B cell (primary cell): Measurements from ENCODE around the gene AMIGO1. TPM values are rescaled to one million over a fixed set of nuclear protein-coding genes. Genes with fewer than 3 reads are reported as not detected.

Source experiments
- ATAC-seq: fragments of 200-7000 bp; cut with Tn5 transposase; one replicate; pipeline ENCODE4 v1.10.0; 2021; ENCODE audit warnings: low read depth, mild to moderate bottlenecking, moderate number of reproducible peaks, moderate library complexity
- CTCF ChIA-PET: fragments of 350-600 bp; sonication (Branson Sonifier 250); formaldehyde crosslinking; loops from one replicate; lab custom pipeline; 2021; ENCODE audit warnings: antibody characterized with exemption, inconsistent platforms; lab: Charles Lee
- POLR2A ChIA-PET: fragments of 350-600 bp; sonication (Branson Sonifier 250); formaldehyde crosslinking; loops from one replicate; lab custom pipeline; 2021; ENCODE audit warnings: antibody characterized with exemption; lab: Charles Lee
- DNase-seq: peaks from one replicate; pipeline ENCODE4 v3.0.0; 2013
- H2AFZ ChIP-seq: 2 replicates; pipeline ENCODE4 v1.6.1; 2012; ENCODE audit warnings: mild to moderate bottlenecking, low read depth, low read length; ENCODE audit not compliant: insufficient read depth, poor library complexity, severe bottlenecking
- H3K27ac ChIP-seq, 2 donors: 1 replicate in 1 of 2; 2 replicates in 1 of 2; pipeline ENCODE4 v1.5.1; 2012 to 2013; ENCODE audit warnings: low read length in 2 of 2, mild to moderate bottlenecking in 2 of 2, moderate library complexity in 1 of 2
- H3K27me3 ChIP-seq, 4 experiments: fragments of 200-600 bp in 1 of 4; sonication (generic) in 1 of 4; replicated peaks in 1 of 4; 1 replicate in 2 of 4; 2 replicates in 2 of 4; pipeline versions ENCODE4 v1.6.1 to v1.7.0; 2013 to 2016; ENCODE audit warnings: low read length in 3 of 4, mild to moderate bottlenecking in 2 of 4, mixed read lengths in 1 of 4, moderate library complexity in 1 of 4; ENCODE audit not compliant: insufficient read depth in 4 of 4, control insufficient read depth in 3 of 4; ENCODE audit errors: control extremely low read depth in 1 of 4
- H3K36me3 ChIP-seq, 2 experiments: replicated peaks in 1 of 2; 1 replicate in 1 of 2; 2 replicates in 1 of 2; pipeline versions ENCODE4 v1.6.1 to v1.7.1; 2013; ENCODE audit warnings: low read length in 1 of 2; ENCODE audit not compliant: insufficient read depth in 2 of 2, control insufficient read depth in 1 of 2; ENCODE audit errors: control extremely low read depth in 1 of 2, extremely low read depth in 1 of 2
- H3K4me1 ChIP-seq, 2 donors: fragments of 200-600 bp in 1 of 2; sonication (generic) in 1 of 2; 1 replicate in 1 of 2; 2 replicates in 1 of 2; pipeline versions ENCODE4 v1.5.1 to v1.6.1; 2013 to 2017; ENCODE audit warnings: low read length in 2 of 2; ENCODE audit not compliant: control insufficient read depth in 2 of 2, insufficient read depth in 2 of 2
- H3K4me2 ChIP-seq: replicated peaks from 2 replicates; pipeline ENCODE3; 2012; ENCODE audit warnings: mild to moderate bottlenecking, low read depth, low read length; ENCODE audit not compliant: poor library complexity, severe bottlenecking
- H3K4me3 ChIP-seq, 5 experiments: fragments of 200-600 bp in 1 of 5; sonication (generic) in 1 of 5; 1 replicate in 3 of 5; 2 replicates in 2 of 5; pipeline versions ENCODE4 v1.5.1 to v1.7.0; 2011 to 2016; ENCODE audit warnings: low read length in 4 of 5, mild to moderate bottlenecking in 4 of 5, low read depth in 2 of 5, control low read depth in 1 of 5, moderate library complexity in 1 of 5; ENCODE audit not compliant: insufficient read depth in 1 of 5; ENCODE audit errors: control extremely low read depth in 1 of 5, extremely low read depth in 1 of 5
- H3K79me2 ChIP-seq: fragments of 200-600 bp; sonication (generic); one replicate; pipeline ENCODE4 v1.6.0; 2016; ENCODE audit warnings: low read length; ENCODE audit not compliant: control insufficient read depth, insufficient read depth
- H3K9ac ChIP-seq: fragments of 200-600 bp; sonication (generic); 2 replicates; pipeline ENCODE4 v1.6.1; 2017; ENCODE audit warnings: mild to moderate bottlenecking, low read length, moderate library complexity
- H3K9me3 ChIP-seq, 3 donors: one replicate each; pipeline versions ENCODE4 v1.6.1 to v1.7.1; 2013; ENCODE audit warnings: low read length in 2 of 3; ENCODE audit not compliant: control insufficient read depth in 2 of 3, insufficient read depth in 1 of 3; ENCODE audit errors: control extremely low read depth in 1 of 3
- H4K20me1 ChIP-seq: 2 replicates; pipeline ENCODE4 v1.6.0; 2012; ENCODE audit warnings: mild to moderate bottlenecking, low read length; ENCODE audit not compliant: insufficient read depth, control insufficient read depth, poor library complexity, severe bottlenecking
- H3K27ac Mint-ChIP-seq: one replicate; pipeline ENCODE4 v1.8.0; 2021; ENCODE audit warnings: mixed read lengths
- H3K27me3 Mint-ChIP-seq: one replicate; pipeline ENCODE4 v1.8.0; 2021; ENCODE audit warnings: mixed read lengths
- H3K4me1 Mint-ChIP-seq: one replicate; pipeline ENCODE4 v1.8.0; 2021; ENCODE audit warnings: mixed read lengths
- H3K4me3 Mint-ChIP-seq: one replicate; pipeline ENCODE4 v1.8.0; 2021; ENCODE audit warnings: mixed read lengths
- H3K9me3 Mint-ChIP-seq: one replicate; pipeline ENCODE4 v1.8.0; 2022; ENCODE audit warnings: mixed read lengths; ENCODE audit not compliant: insufficient read depth
- EZH2 ChIP-seq: IDR thresholded peaks from 2 replicates; pipeline ENCODE4 v1.6.1; 2012; ENCODE audit warnings: borderline replicate concordance, low read depth, mild to moderate bottlenecking, moderate library complexity, low read length; ENCODE audit not compliant: insufficient read depth, poor library complexity, severe bottlenecking
- WGBS: methylation state at CpG from one replicate; pipeline ENCODE4 v1.1.5; 2013; ENCODE audit warnings: missing lambda C conversion rate; ENCODE audit not compliant: insufficient coverage; 5-methylcytosine and 5-hydroxymethylcytosine counted together
- intact Hi-C: fragments of 100-400 bp; cut with micrococcal nuclease; formaldehyde crosslinking; loops from one replicate; pipeline ENCODE4 v1.10.0; 2022
- polyA plus RNA-seq: library from polyadenylated mRNA; depleted of rRNA; stranded (reverse); fragments of >200 nt; gene quantifications from 2 replicates; pipeline ENCODE4 v1.2.3, GENCODE V29; 2012
- total RNA-seq, 2 donors: library from RNA; stranded (reverse); fragments of 120-200 nt in 1 of 2; gene quantifications; 1 replicate in 1 of 2; 2 replicates in 1 of 2; pipeline versions ENCODE4 v1.2.3 to v1.2.4, GENCODE V29; 2013 to 2022
- TF ChIP-seq, protein P1 (sequence below): fragments of 200-600 bp; IDR thresholded peaks from one replicate; pipeline ENCODE4 v1.8.0; 2022; ENCODE audit warnings: antibody characterized with exemption, mild to moderate bottlenecking

AMIGO1 gene
- total and polyA plus RNA-seq, 2 donors (not counting 1 experiment from before 2014, with no cell fraction given): 0.19 to 2.4 TPM

DNA sequence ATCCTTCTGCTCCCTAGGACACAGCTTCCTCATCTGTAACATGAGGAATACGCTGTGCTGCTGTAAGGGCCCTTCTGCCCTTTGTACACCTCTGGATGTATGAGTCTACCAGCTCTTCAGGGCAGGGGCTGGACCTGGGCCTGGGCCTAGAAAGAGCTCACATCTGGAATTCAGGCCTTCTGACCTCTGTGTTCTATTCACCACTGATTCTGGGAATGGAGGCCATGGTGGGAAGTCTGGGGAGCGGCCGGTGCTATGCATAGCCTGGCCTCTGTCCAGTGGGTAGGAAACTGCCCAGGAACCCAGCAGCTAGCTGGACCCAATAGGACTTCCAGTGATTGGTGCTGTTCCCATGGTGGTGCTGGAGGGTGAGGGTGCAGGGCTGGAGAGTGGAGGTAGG is 19.2 kb upstream of the AMIGO1 start:
- H3K4me3 Mint-ChIP-seq: no peak overlapping the region
- Histone ChIP-seq H4K20me1 (no peaks in the 10 kb centered on the region), H3K9ac (no peak overlapping the region), H3K4me3 (no peak overlapping the region), H3K27me3 (no peaks in the 10 kb centered on the region), H3K79me2 (no peaks in the 10 kb centered on the region), H3K36me3 (no peaks in the 10 kb centered on the region), H3K4me2 (no peak overlapping the region), H3K27ac (no peak overlapping the region), H3K4me1 (peaks cover 4 to 11% of the 10 kb centered on the region in 2 donors), H2AFZ (no peak overlapping the region), H3K9me3 (no peaks in the 10 kb centered on the region)
- 100% methylated on average over 3 of the region's 3 CpGs for WGBS
- intact Hi-C loops: no loop called here
- H3K9me3 Mint-ChIP-seq: no peaks in the 10 kb centered on the region
- DNase-seq (no peak), ATAC-seq (no peak)
- H3K4me1 Mint-ChIP-seq: peaks cover 11% of the 10 kb centered on the region
- POLR2A ChIA-PET: no interaction called here
- peaks cover 4% of the 10 kb centered on the region for H3K27me3 Mint-ChIP-seq
- CTCF ChIA-PET: interaction anchor here (7.4 to 21.6 kb wide), 2 partner anchors 29 to 251 kb away, joined by 76 to 926 read pairs; partner anchors contain the start of genes AMIGO1, ATXN7L2 and CYB561D1
- TF ChIP-seq EZH2: no peak
- TF ChIP-seq, protein P1, sequence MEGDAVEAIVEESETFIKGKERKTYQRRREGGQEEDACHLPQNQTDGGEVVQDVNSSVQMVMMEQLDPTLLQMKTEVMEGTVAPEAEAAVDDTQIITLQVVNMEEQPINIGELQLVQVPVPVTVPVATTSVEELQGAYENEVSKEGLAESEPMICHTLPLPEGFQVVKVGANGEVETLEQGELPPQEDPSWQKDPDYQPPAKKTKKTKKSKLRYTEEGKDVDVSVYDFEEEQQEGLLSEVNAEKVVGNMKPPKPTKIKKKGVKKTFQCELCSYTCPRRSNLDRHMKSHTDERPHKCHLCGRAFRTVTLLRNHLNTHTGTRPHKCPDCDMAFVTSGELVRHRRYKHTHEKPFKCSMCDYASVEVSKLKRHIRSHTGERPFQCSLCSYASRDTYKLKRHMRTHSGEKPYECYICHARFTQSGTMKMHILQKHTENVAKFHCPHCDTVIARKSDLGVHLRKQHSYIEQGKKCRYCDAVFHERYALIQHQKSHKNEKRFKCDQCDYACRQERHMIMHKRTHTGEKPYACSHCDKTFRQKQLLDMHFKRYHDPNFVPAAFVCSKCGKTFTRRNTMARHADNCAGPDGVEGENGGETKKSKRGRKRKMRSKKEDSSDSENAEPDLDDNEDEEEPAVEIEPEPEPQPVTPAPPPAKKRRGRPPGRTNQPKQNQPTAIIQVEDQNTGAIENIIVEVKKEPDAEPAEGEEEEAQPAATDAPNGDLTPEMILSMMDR: no peak
- H3K27ac Mint-ChIP-seq: no peak overlapping the region

DNA sequence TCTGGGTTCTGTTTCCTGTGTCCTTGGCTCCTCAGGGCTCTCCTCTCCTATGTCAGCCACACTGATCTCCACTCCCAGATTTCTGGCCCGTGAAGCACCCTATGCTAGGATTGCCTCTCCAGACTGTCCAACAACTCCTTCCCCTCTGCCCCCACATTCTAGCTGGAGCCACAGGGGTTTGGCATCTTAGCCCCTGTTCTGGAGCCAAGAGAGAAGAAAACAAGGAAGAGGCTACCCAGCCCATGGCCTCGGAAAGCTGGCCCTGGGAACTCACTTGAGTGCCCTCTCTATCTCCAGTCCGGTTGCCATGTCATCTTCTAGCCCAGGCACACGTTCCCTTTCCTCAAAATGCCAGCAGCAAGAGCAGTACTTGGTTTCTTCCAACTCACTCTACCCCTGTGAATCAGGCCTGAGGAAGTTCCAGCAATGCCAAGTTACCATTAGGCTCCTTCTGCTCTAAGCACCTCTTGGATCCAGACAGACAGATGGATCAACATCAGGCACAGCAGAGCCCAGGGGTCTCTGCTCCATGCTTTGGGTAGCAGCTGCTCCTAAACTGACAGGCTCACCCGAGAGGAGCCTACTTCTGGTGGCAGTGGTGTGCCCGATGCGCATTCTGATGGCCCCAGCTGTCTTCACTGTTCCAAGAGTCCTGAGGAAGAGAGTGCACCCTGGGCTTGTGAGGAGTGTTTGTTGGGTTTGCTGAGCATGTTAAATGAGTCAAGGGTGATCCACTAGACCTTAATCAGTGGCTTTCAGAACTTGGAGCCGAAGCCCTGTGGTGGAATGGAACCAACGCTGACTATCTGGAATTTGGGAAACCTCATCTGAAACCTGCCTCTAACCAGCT is 18.5 kb upstream of the AMIGO1 start:
- Mint-ChIP-seq H3K27ac (no peak overlapping the region), H3K4me1 (peaks cover 11% of the 10 kb centered on the region), H3K27me3 (peaks cover 5% of the 10 kb centered on the region), H3K4me3 (no peak overlapping the region), H3K9me3 (no peaks in the 10 kb centered on the region)
- H3K9me3 ChIP-seq: no peaks in the 10 kb centered on the region
- DNase-seq (no peak), ATAC-seq (no peak)
- CTCF ChIA-PET: interaction anchor here (21.6 kb wide), 1 partner anchor 28 kb away, joined by 926 read pairs; the partner anchor contains the start of genes AMIGO1, ATXN7L2 and CYB561D1
- intact Hi-C loops: no loop called here
- peaks cover 4 to 11% of the 10 kb centered on the region in 2 donors for H3K4me1 ChIP-seq
- H3K79me2 ChIP-seq: no peaks in the 10 kb centered on the region
- H3K27me3 ChIP-seq: no peaks in the 10 kb centered on the region
- no peaks in the 10 kb centered on the region for H4K20me1 ChIP-seq
- H3K27ac ChIP-seq: no peak overlapping the region
- no peak overlapping the region for H2AFZ ChIP-seq
- H3K4me2 ChIP-seq: no peak overlapping the region
- TF ChIP-seq EZH2: no peak
- TF ChIP-seq, protein P1: no peak
- POLR2A ChIA-PET: no interaction called here
- H3K36me3 ChIP-seq: no peaks in the 10 kb centered on the region
- WGBS: 93% methylated on average over 9 of the region's 9 CpGs
- no peak overlapping the region for H3K9ac ChIP-seq
- H3K4me3 ChIP-seq: no peak overlapping the region
